Choroid plexus epithelial cell (primary cell): ENCODE measurements around the gene MYBPH.

ENCODE experiments used
- DNase-seq: peaks from one replicate; pipeline ENCODE4 v3.0.0-alpha.2; 2010; ENCODE audit warnings: low read depth
- H3K4me3 ChIP-seq: 2 replicates; pipeline ENCODE4 v1.5.1; 2011; ENCODE audit warnings: low read depth, mild to moderate bottlenecking, control low read depth, low read length, moderate library complexity
- CTCF ChIP-seq: conservative IDR thresholded peaks from 2 replicates; pipeline ENCODE4 v1.5.1; 2011; ENCODE audit warnings: low read depth, mild to moderate bottlenecking, control low read depth, inconsistent platforms, low read length, moderate library complexity

Gene MYBPH

DNA sequence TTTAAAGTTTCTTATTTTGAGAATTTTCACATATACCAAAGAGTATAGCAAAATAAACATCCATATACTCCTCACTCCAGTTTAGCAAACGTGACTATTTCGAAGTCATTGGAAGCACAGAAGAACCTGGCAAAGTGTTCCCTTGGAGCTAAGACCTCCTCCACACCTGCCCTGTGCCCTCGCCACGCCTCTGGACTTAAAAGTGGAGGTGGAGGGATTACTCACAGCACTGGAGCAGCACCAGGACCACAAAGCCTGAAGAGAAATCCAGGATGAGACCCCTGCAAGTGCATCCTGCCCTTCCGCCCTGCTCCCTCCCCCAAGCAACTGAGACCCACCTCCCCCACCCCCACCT is 10.4 kb upstream of the MYBPH start:
- no peak for TF ChIP-seq CTCF
- H3K4me3 ChIP-seq, result no peak overlapping the region
- no peak for DNase-seq

- no peak overlapping the region for H3K4me3 ChIP-seq
- no peak for TF ChIP-seq CTCF
- DNase-seq, result no peak
Measured at GRCh38 chr1:203185585-203185984, 10.0 kb upstream of the MYBPH start.

DNA sequence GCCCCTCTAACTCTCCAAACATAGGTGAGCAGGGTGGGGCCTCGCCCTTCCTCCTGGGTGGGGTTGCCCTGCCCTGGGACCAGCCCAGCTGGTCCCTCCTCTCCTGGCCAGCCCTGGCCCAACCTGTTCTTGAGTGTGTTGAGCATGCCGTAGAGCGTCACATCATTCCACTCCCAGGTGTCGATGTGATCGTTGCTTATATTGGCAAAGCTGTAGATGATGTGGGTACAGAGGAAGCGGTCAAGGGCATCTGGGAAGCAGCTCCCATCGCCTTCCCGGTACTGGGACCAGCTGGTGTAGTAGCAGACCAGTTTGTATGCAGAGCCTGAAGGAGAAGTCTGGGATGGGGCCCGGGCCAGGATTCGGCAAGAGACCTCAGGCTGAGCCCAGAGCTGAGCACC is 9.4 kb upstream of the MYBPH start:
- no peak for TF ChIP-seq CTCF
- no peak for DNase-seq
- no peak overlapping the region for H3K4me3 ChIP-seq

DNA sequence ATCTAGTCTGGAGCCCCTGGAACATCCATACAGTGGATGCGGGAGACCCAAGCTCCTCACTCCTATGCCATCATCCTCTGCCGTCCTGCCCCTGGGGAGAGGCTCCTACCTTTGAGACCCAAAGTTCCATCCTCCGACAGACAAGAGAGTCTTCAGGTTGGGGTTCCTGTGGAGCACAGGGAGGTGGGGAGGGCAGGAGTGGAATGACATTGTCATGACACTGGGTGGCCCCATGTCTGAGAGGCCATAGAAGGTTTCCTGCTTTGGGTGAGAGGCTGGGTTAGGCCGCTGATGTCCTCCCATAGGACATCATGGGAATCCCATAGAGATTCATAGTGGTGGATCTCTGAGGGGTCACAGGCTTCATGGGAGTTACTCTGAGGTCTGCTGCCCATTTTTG is 8.8 kb upstream of the MYBPH start:
- no peak for TF ChIP-seq CTCF
- no peak for DNase-seq
- H3K4me3 ChIP-seq, result no peak overlapping the region

DNA sequence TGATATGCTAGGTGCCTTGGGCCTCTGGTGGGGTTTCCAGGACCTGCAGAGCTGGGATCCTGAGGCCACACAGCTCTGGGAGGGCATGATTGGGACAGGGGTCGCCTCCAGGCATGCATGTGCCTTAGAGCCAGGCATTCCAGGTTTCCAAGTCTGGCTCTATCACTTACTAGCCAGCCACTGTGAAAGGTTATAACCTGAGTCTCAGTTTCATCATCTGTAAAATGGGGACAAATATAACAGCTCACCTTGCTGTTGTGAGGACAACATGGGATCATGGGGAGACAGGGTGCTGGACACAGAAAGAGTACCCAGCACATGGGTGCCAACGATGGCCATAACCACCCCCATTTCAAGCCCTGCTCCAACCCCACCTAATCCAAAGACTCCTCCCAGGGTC is 8.2 kb upstream of the MYBPH start:
- DNase-seq, result no peak
- TF ChIP-seq CTCF, result no peak
- H3K4me3 ChIP-seq, result no peak overlapping the region

DNA sequence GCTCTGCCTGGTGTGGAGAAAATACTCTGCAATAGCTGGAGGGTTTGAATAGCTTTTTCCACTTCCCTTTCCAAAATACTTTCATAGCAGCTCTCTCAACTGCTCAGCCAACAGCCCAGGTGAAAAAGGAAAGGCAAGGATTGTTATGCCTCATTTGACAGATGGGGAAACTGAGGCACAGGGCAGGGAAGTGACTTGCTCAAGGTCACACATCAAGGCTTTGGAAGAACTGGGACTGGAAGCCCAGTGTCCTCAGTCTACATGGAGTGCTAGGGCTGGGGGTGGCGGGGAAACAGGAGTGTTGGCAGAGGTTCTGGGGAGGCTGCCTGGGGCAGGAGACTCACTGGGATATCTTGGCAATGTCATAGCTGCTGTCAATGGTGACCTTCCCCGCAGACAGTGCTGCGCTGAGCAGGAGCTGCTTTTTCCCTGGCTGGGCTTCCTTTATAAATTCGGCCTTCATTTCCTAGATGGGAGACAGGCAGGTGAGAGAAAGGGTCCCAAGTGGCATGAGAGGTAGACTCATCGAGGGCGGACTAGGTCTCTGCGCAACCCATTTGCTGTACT is 6.8 kb upstream of the MYBPH start:
- no peak for TF ChIP-seq CTCF
- DNase-seq, result no peak
- no peak overlapping the region for H3K4me3 ChIP-seq

DNA sequence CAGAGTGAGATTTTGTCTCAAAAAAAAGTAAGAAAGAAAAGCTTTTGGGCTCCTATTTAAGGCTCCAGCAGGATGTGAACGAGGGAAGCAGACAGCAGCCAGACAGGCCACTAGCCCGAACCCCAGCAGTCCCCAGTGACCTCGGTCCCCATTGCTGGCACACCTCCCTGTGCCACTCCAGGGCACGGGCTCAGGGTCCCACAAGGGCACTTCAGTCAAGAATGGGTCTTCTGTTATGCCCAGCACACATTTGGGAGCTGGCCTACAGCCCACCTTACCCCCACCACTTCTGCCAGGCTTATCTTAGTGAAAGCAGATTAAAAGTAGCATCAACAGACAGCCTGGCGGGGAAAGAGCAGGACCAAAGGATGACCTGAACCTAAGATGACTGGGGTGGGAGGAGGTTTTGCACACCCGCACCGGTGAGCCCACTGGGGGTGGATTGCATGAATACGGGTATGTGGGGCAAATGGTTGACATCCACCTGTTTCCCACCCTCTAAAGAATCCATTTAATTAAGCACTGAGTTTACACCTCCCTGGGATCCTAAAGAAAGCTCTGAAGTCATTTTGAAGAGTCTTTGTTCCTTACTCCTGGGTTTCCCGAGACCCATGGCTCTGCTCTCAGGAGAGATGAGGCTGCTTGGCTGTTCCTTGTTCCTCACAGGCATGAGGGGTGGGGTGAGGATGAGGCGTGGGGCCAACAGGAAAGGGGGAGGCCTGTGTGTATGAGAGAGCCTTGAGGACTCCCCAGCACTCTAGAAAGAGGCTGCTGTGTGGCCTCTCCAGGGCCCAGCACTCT is 6.2 kb upstream of the MYBPH start:
- no peak for DNase-seq
- H3K4me3 ChIP-seq, result no peak overlapping the region
- TF ChIP-seq CTCF, result no peak
